Aorta (tissue), 5 donors: ENCODE data around the gene HDDC2. TPM values are rescaled to one million over a fixed set of nuclear protein-coding genes. Genes with fewer than 3 reads are reported as not detected.

Source experiments
- ATAC-seq: fragments of 200-7000 bp; cut with Tn5 transposase; one replicate; pipeline ENCODE4 v1.9.1; 2022; ENCODE audit warnings: moderate library complexity; ENCODE audit not compliant: low FRiP score
- DNase-seq, 2 donors: peaks; one replicate each; pipeline ENCODE4 v3.0.0-alpha.2; 2020
- H3K27ac ChIP-seq, 2 donors: one replicate each; pipeline ENCODE4 v1.5.1; 2013; ENCODE audit warnings: low read length in 2 of 2, mild to moderate bottlenecking in 2 of 2, moderate library complexity in 2 of 2, control low read depth in 1 of 2, inconsistent platforms in 1 of 2, low read depth in 1 of 2
- H3K27me3 ChIP-seq, 2 donors: one replicate each; pipeline ENCODE4 v1.6.1; 2013; ENCODE audit warnings: control low read depth in 1 of 2, low read length in 1 of 2, mild to moderate bottlenecking in 1 of 2, moderate library complexity in 1 of 2; ENCODE audit not compliant: insufficient read depth in 2 of 2, control insufficient read depth in 1 of 2
- H3K36me3 ChIP-seq, 2 donors: one replicate each; pipeline ENCODE4 v1.6.1; 2013; ENCODE audit warnings: control low read depth in 1 of 2, low read length in 1 of 2, mild to moderate bottlenecking in 1 of 2; ENCODE audit not compliant: insufficient read depth in 2 of 2, control insufficient read depth in 1 of 2
- H3K4me1 ChIP-seq, 2 donors: one replicate each; pipeline ENCODE4 v1.6.1; 2013; ENCODE audit warnings: low read length in 2 of 2, control low read depth in 1 of 2, mild to moderate bottlenecking in 1 of 2, moderate library complexity in 1 of 2; ENCODE audit not compliant: insufficient read depth in 2 of 2, control insufficient read depth in 1 of 2
- H3K4me3 ChIP-seq, 2 donors: one replicate each; pipeline ENCODE4 v1.5.1; 2013; ENCODE audit warnings: low read length in 2 of 2, control low read depth in 1 of 2, mild to moderate bottlenecking in 1 of 2
- H3K9me3 ChIP-seq: one replicate; pipeline ENCODE4 v1.6.1; 2013; ENCODE audit warnings: mild to moderate bottlenecking, low read length; ENCODE audit not compliant: control insufficient read depth
- WGBS, 2 donors: extraction: QIAGEN DNeasy Blood & Tissue Kit; methylation state at CpG; one replicate each; pipeline ENCODE4 v1.1.7; 2013; 5-methylcytosine and 5-hydroxymethylcytosine counted together
- intact Hi-C, 2 donors: fragments of 100-400 bp; cut with DNase I; formaldehyde crosslinking; loops; one replicate each; pipeline versions ENCODE4 v1.14.2 to v1.15.0; 2022
- polyA plus RNA-seq, 2 donors: library from polyadenylated mRNA; stranded (reverse); fragments of 200-250 nt; gene quantifications; one replicate each; pipeline ENCODE4 v1.2.3, GENCODE V29; 2013
- total RNA-seq, 2 donors: library from RNA; stranded (reverse); fragmentation: NEBNext Ultra II Directional; extraction: Animal tissue kit (Norgen Biotek cat#: 25700); gene quantifications; one replicate each; pipeline ENCODE4 v1.2.1, GENCODE V29; 2021
- donor health status: healthy with polysubstance abuse.
- donor health status: Bipolar disorder and iron deficiency.
- donor health status: DM: no; HTN: no; CAD: no.
- donor health status: DM: no; HTN: no; CAD: no.
- donor health status: DM: yes; HTN: yes; CAD: no.

Gene HDDC2
- total and polyA plus RNA-seq, 4 donors: 48.0 to 157 (median 75.3) TPM

DNA sequence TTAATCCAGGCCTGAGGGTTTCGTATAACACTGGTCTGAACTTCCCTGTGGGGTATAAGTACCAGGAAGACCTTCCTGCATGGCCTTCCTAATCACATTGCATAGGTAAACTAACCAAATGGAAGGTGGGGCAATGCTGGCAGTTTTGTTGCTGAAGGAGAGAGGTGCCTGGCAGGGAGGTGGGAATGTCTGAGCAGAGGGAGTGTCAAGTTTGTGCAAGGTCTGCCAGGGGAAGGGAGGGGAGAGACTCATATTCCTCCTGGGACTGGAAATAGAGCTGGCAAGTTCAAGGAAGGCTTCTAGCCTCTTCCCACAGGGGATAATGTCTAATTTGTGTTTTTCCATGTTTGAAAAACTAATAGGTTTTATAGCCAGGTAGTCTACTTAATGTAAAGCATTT, 70.6 kb downstream of the HDDC2 start:
- H3K9me3 ChIP-seq: no peaks in the 10 kb centered on the region
- 92 to 97% methylated on average over 1 of the region's 1 CpG for WGBS, 2 donors
- no peak for DNase-seq
- ATAC-seq: no peak
- no peak overlapping the region for H3K4me3 ChIP-seq
- no peaks in the 10 kb centered on the region for H3K27me3 ChIP-seq
- H3K27ac ChIP-seq: no peak overlapping the region
- no peaks in the 10 kb centered on the region for H3K36me3 ChIP-seq
- intact Hi-C loops: no loop called here
- peaks cover 0 to 5% of the 10 kb centered on the region in 2 donors for H3K4me1 ChIP-seq

DNA sequence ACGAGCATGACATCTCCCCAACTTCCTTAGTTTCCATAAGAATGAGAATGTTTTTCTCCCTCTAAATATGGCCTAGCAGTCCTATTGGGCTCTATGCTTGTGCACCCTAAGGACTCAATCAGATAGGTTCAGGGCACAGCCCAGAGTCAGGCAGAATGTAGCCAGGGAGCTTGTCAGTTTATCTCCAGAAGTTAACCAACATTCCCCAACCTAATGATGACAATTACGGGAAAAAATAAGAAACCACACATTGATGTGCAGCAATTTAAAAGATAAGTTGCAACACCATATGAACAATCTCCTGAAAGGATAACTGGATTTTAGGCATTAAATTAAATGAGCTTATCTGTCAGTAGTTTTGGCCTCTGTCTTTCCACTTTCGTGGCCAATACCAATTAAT, 71.1 kb downstream of the HDDC2 start:
- intact Hi-C loops: no loop called here
- no peak overlapping the region for H3K27ac ChIP-seq
- no peaks in the 10 kb centered on the region for H3K36me3 ChIP-seq
- DNase-seq (no peak), ATAC-seq (no peak)
- H3K4me1 ChIP-seq: peaks cover 0 to 5% of the 10 kb centered on the region in 2 donors
- H3K27me3 ChIP-seq: no peaks in the 10 kb centered on the region
- H3K9me3 ChIP-seq: no peaks in the 10 kb centered on the region
- 94 to 95% methylated on average over 3 of the region's 3 CpGs for WGBS, 2 donors
- H3K4me3 ChIP-seq: no peak overlapping the region

DNA sequence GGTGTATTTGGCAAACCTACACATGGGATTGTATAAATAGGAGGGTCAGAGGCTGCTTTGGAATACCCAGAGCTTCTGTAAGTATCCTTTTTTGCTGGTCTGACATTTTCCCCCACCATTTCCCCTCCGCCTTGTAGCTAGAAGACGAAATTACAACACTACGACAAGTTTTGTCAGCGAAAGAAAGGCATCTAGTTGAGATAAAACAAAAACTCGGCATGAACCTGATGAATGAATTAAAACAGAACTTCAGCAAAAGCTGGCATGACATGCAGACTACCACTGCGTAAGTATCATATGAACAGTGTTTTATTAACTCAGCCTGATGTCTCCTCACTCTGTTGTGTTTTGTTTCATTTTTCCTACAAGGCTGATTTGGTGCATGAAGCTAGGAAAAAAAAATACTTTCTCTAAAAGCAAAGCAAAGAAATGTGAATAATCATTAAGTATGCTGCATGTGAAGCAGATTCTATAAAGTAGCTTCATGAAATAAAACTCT, 72.7 kb downstream of the HDDC2 start:
- H3K27ac ChIP-seq: no peak overlapping the region
- H3K36me3 ChIP-seq: no peaks in the 10 kb centered on the region
- H3K27me3 ChIP-seq: no peaks in the 10 kb centered on the region
- 3 to 12% methylated on average over 6 of the region's 6 CpGs for WGBS, 2 donors
- no peaks in the 10 kb centered on the region for H3K9me3 ChIP-seq
- peak overlapping the region; percentile 22 to 69 for H3K4me3 ChIP-seq
- ATAC-seq (no peak), DNase-seq (no peak)
- peaks cover 0 to 5% of the 10 kb centered on the region in 2 donors for H3K4me1 ChIP-seq
- intact Hi-C loops: loop anchor here in 1 of 2 donors (10.0 kb wide), 1 partner anchor 74 kb away; the partner anchor contains the start of gene TPD52L1

DNA sequence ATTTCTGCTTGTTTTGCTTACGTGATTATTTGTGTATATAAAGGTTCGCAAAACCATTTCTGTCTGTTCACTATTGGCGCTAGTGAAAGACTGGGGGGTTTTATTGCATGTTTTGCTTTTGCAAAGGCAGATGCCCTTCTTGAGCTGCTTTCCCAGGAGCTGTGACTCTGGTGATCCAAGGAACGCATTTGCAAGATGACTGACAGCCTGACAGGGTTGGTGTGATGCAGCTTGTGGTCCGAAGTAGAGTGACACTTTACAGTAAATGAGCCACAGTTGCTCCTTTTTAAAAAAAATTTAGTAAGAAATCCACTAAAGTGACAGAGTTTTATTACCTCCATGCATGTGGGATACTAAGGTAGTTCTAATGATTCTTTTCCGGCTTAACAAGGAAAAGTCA, 74.5 kb downstream of the HDDC2 start:
- ATAC-seq: no peak
- DNase-seq: no peak
- intact Hi-C loops: loop anchor here in 1 of 2 donors (10.0 kb wide), 1 partner anchor 72 kb away; the partner anchor contains the start of gene TPD52L1
- H3K27ac ChIP-seq: no peak overlapping the region
- no peaks in the 10 kb centered on the region for H3K27me3 ChIP-seq
- no peaks in the 10 kb centered on the region for H3K36me3 ChIP-seq
- H3K4me3 ChIP-seq: no peak overlapping the region
- 95 to 98% methylated on average over 6 of the region's 6 CpGs for WGBS, 2 donors
- no peaks in the 10 kb centered on the region for H3K9me3 ChIP-seq
- peaks cover under 1 to 5% of the 10 kb centered on the region in 2 donors for H3K4me1 ChIP-seq

Other genes starting within 250 kb of the HDDC2 start
- 10 to 100 TPM; 39.0 to 54.1 TPM for gene TPD52L1, start 148.2 kb downstream of the HDDC2 start, total RNA-seq
- gene TPD52L1, start 148.2 kb downstream of the HDDC2 start, polyA plus RNA-seq: 10 to 100 TPM; 25.5 to 78.0 TPM